ENCODE results near the gene BIN2.
"Not testable (repeated sequence)": the region's sequence is repeated elsewhere in the genome, so short reads cannot be mapped to it uniquely, and the experiment has no call there.

The BIN2 gene

DNA sequence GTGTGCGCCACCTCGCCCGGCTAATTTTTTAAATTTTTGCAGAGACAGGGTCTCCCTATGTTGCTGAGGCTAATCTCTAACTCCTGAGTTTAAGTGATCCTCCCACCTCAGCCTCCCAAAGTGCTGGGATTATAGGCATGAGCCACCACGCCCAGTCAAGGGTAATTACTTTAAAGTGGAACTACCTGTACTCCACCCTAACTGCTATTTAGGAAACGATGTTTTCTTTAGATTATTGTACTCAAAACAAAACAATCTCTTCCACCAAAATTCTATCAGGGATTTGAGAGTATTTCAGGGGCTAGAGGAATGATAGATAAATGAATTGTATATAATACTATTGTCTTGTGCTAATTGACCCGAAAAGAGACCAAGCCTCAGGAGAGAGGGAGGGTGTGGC lies 9.6 kb upstream of the BIN2 start:
- Mint-ChIP-seq H3K4me3 (no peak overlapping the region), H3K27me3 (no peaks in the 10 kb centered on the region), H3K27ac (peak overlapping the region; percentile 42), H3K9me3 (no peaks in the 10 kb centered on the region), H3K4me1 (ENCODE audit: low read depth) (peaks cover 23% of the 10 kb centered on the region), H3K36me3 (ENCODE audit: low read depth) (no peaks in the 10 kb centered on the region)
- DNase-seq = no peak

DNA sequence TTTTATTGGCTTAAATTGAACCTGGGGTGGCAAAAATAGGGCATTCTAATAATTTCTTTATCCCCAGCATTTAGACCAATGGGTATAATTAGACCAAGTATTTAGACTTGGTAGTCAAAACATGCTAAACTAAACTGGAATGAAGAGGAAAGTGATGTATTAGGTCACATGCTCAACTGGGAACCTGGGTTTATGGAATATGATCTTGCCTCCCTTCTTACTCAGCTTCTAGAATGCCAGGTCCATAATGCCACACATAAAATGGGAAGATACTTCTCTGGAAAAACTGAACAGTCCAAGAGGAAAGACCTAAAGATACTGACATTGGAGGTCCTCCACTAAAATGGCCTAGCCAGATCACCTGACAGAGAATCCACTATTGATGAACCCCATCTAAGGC lies 6.2 kb upstream of the BIN2 start:
- H3K36me3 Mint-ChIP-seq (ENCODE audit: low read depth) = no peaks in the 10 kb centered on the region
- H3K9me3 Mint-ChIP-seq = no peaks in the 10 kb centered on the region
- H3K4me3 Mint-ChIP-seq = no peak overlapping the region
- peaks cover 51% of the 10 kb centered on the region for H3K4me1 Mint-ChIP-seq (ENCODE audit: low read depth)
- H3K27me3 Mint-ChIP-seq = no peaks in the 10 kb centered on the region
- H3K27ac Mint-ChIP-seq = peak overlapping the region; percentile 89
- DNase-seq = no peak

DNA sequence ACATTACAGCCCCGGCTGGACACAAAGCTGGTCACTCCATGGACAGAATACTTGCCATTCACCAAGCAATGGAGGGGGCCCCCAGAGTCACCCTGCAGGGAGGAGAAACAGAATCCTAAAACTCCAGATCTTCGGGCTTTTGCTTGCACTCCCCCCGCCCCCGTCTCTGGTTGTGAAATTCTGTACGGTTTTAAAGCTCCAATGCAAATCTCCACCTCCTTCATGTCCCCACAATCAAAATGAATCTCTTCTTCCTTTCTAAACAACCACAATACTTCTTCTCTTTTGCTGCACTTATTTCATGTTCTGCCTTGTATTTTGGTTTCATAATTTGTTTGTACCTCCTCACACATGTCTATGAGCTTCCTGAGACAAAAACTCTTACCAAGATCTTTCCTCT lies 5.8 kb upstream of the BIN2 start:
- Mint-ChIP-seq H3K4me1 (ENCODE audit: low read depth) (peaks cover 55% of the 10 kb centered on the region), H3K4me3 (peak overlapping the region; percentile 1), H3K9me3 (no peaks in the 10 kb centered on the region), H3K27me3 (no peaks in the 10 kb centered on the region), H3K36me3 (ENCODE audit: low read depth) (no peaks in the 10 kb centered on the region), H3K27ac (peak overlapping the region; percentile 89)
- no peak for DNase-seq

DNA sequence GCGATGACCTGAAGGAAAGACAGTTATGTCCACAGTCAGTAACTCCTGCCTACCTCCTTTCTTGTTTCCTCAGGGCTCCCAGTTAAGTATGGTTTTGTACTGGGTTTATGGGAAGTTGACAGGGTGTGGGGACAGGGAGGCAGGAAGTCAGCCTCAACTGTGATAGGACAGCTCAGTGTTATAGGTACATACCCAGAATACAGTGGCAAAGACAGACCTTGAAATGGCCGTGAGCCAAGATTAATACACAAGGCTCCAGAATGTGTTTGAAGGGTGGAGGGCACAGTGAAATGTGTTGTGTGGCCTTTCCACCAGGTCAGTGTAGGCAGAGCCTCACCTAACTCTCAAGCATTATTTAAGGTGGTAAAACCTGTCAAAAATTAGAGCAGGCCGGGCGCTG lies 4.6 kb upstream of the BIN2 start:
- Mint-ChIP-seq H3K27ac (peak overlapping the region; percentile 71), H3K27me3 (no peaks in the 10 kb centered on the region), H3K4me3 (no peak overlapping the region), H3K4me1 (ENCODE audit: low read depth) (peaks cover 58% of the 10 kb centered on the region), H3K36me3 (ENCODE audit: low read depth) (peaks cover 5% of the 10 kb centered on the region), H3K9me3 (no peaks in the 10 kb centered on the region)
- no peak for DNase-seq

DNA sequence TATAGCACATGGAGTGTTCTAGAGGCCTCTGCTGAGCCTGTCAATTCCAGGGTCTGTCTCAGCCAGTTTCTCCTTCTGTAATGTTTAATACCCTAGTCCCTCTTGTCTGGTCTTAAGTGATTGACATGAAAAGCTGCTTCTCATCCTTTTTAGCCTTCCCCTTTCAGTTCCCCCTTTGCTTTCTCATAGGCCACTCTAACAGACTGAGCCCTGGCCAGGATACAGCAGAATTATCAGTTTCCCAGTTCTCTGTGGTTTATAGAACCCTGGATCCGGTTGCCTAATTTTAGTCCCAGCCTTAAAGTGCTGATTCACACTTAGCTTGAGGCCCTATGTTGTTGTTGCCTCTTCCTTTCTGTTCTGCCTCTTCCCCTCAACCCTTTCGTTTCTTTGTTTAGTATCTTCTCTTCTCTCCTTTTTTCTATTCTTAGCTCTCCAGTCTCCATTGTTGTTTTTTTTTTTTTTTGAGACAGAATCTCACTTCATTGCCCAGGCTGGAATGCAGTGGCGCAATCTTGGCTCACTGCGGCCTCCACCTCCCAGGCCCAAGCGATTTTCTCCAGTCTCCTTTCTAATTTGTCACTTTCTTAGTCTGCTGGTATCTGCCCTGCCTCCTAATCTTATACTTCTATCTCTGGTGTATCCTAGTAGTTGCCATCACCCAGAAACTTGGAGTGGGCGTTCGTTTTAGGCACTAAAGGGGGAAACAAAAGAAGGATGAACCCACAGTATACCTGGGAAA lies 2.9 kb upstream of the BIN2 start:
- H3K4me1 Mint-ChIP-seq (ENCODE audit: low read depth) = peaks cover 69% of the 10 kb centered on the region
- DNase-seq = no peak
- peak overlapping the region; percentile 94 for H3K27ac Mint-ChIP-seq
- H3K9me3 Mint-ChIP-seq = no peaks in the 10 kb centered on the region
- H3K4me3 Mint-ChIP-seq = peak overlapping the region; percentile 55
- H3K27me3 Mint-ChIP-seq = no peaks in the 10 kb centered on the region
- H3K36me3 Mint-ChIP-seq (ENCODE audit: low read depth) = peaks cover 21% of the 10 kb centered on the region

DNA sequence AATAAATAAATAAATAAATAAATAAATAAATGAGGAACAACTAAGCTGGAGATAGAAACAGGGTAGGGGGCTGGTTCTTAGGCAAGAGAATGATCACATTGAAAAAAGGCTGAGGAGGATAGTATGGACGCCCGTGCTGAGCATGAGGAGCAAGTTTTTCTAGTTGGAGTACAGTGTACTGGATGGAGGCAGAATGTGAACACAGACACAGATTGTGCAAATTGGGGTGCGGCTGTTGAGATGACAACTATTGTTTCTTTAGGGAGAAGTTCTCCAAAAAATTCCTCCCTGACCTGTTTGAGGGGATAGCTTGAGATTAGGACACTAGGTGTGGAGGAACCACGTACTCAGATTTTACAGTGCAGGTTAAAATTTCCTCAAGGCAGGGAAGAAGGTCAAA lies 979 bp upstream of the BIN2 start:
- Mint-ChIP-seq H3K9me3 (no peaks in the 10 kb centered on the region), H3K4me3 (peak overlapping the region; percentile 51), H3K27me3 (no peaks in the 10 kb centered on the region), H3K4me1 (ENCODE audit: low read depth) (peaks cover 80% of the 10 kb centered on the region), H3K27ac (peak overlapping the region; percentile 76), H3K36me3 (ENCODE audit: low read depth) (peaks cover 30% of the 10 kb centered on the region)
- no peak for DNase-seq

DNA sequence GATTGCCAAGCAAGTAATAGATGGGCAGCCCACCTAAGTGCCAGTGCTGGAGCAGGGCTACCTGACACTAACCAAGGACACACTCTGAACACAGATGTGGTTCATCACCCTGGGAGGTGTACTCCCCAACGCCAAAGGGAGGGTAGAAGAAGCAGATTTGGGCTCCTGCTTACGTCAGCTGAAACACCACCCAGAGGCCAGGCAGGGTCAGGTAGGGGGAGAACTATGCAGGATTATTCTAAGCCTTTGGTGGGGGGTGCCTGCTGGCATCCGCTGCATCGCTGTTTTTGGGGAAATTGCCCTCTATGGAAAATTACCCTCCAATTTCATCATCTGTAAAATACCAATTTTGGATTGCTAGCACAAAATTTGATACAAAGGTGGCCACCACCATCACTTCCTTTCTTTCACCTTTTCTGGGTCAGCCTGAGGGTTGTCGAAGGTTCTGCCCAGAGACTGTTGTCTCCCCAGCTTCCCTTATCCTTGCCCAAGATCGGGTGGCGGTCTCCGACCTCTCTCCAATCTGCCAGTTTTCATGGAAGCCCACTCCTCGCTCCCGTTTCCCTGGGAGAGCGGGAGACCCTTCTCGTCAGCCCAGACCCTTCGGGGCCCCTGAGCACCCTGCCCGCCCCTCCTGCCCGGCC lies 535 bp downstream of the BIN2 start:
- H3K27me3 Mint-ChIP-seq = no peaks in the 10 kb centered on the region
- peak overlapping the region; percentile 92 for H3K4me3 Mint-ChIP-seq
- peaks cover 81% of the 10 kb centered on the region for H3K4me1 Mint-ChIP-seq (ENCODE audit: low read depth)
- DNase-seq = peak; percentile 60
- peak overlapping the region; percentile 98 for H3K27ac Mint-ChIP-seq
- peaks cover 35% of the 10 kb centered on the region for H3K36me3 Mint-ChIP-seq (ENCODE audit: low read depth)
- H3K9me3 Mint-ChIP-seq = no peaks in the 10 kb centered on the region

DNA sequence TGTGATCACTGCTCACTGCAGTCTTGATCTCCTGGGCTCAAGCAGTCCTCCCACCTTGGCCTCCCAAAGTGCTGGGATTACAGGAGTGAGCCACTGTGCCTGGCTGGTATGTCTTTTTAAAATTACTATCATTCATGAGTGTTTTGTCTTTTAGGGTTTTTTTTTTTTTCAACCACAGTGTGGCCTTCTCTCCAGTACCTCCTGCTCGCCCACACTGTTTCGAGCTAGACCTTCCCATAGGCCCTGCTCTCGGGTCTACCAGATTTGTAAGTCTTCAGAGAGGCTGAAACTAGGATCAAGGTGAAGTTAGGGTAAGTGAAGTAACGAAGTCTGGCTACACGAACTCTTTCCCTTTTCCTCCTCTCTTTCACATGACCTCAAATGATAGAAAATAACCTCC lies 1.5 kb downstream of the BIN2 start:
- no peaks in the 10 kb centered on the region for H3K27me3 Mint-ChIP-seq
- peak overlapping the region; percentile 92 for H3K4me3 Mint-ChIP-seq
- DNase-seq = no peak
- H3K36me3 Mint-ChIP-seq (ENCODE audit: low read depth) = peaks cover 41% of the 10 kb centered on the region
- H3K27ac Mint-ChIP-seq = peak overlapping the region; percentile 98
- no peaks in the 10 kb centered on the region for H3K9me3 Mint-ChIP-seq
- H3K4me1 Mint-ChIP-seq (ENCODE audit: low read depth) = peaks cover 78% of the 10 kb centered on the region

DNA sequence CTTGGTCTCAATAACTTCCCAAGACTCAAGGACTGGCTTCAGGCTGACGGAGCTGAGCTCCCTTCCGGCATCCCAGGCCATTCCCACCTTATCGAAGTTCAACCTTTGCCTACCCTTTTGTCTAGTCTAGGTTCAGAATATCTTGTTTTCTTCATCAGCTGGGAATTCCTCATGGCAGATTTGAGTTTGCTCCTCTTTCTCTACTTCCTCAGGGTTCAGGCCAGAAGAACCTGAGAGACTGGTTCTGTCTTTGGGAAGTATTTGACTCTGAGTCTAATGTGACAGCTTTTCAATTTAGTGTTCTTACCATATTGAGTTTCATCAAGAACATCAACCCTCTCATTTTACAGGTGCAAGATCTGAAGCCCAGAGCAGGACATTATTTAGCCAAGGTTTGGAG lies 2.1 kb downstream of the BIN2 start:
- no peak for DNase-seq

DNA sequence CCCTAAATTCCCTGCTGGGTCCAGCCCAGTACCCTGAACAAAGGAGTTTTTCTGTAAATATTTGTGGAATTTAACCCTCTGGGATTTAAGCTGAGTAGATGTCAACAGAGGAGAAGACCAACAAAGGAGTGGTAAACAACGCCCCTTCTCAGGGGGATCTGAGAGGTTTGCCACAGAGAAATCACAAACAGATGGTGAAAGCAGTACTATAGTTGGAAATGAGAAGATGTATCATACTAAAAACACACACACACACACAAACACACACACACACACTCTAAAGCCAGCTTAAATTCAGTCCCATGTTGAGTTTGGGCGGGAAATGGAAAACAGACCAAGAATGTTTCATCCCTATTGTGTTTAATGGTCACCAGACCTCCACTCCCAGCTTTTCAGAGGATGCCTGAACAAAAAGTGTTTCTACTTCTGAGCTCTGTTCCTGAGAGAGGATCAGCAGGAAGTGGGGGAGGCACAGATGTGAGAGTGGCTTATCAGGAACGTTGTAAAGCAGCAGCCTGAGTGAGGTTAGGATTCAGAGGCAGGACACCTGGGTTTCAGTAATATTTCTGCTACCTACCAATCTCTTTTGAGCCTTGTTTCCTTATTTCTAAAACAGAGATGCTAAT lies 3.2 kb downstream of the BIN2 start:
- no peak for DNase-seq
- no peaks in the 10 kb centered on the region for H3K9me3 Mint-ChIP-seq
- H3K36me3 Mint-ChIP-seq (ENCODE audit: low read depth) = peaks cover 47% of the 10 kb centered on the region
- peak overlapping the region; percentile 92 for H3K27ac Mint-ChIP-seq
- H3K4me3 Mint-ChIP-seq = peak overlapping the region; percentile 92
- no peaks in the 10 kb centered on the region for H3K27me3 Mint-ChIP-seq
- H3K4me1 Mint-ChIP-seq (ENCODE audit: low read depth) = peaks cover 74% of the 10 kb centered on the region

More for the DNA sequence above, 2.1 kb downstream of the BIN2 start:
- H3K9me3 Mint-ChIP-seq = no peaks in the 10 kb centered on the region
- H3K36me3 Mint-ChIP-seq (ENCODE audit: low read depth) = peaks cover 43% of the 10 kb centered on the region
- H3K27me3 Mint-ChIP-seq = no peaks in the 10 kb centered on the region
- H3K27ac Mint-ChIP-seq = peak overlapping the region; percentile 92
- peaks cover 77% of the 10 kb centered on the region for H3K4me1 Mint-ChIP-seq (ENCODE audit: low read depth)
- H3K4me3 Mint-ChIP-seq = peak overlapping the region; percentile 92

DNA sequence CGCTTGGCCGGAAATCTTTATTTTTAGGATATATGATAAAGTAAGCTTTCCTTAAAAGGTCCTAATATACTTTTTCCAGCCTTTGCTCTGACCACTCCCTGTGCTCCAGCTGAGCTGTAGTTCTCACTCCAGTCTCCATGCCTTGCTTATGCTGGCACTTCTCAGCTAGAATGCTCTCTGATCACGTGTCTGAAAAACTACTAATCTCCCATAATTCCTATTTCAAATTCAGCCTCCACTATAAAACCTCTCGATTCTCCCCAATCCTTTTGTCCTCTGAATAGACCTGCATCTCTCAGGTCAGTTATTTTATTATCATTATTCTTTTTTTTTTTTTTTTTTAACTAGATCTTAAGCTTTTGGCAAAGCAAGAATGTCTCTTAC lies 3.7 kb downstream of the BIN2 start:
- H3K27me3 Mint-ChIP-seq = no peaks in the 10 kb centered on the region
- no peak overlapping the region for H3K4me3 Mint-ChIP-seq
- H3K4me1 Mint-ChIP-seq (ENCODE audit: low read depth) = peaks cover 77% of the 10 kb centered on the region
- H3K36me3 Mint-ChIP-seq (ENCODE audit: low read depth) = peaks cover 50% of the 10 kb centered on the region
- H3K9me3 Mint-ChIP-seq = no peaks in the 10 kb centered on the region
- H3K27ac Mint-ChIP-seq = peak overlapping the region; percentile 92
- DNase-seq = no peak

DNA sequence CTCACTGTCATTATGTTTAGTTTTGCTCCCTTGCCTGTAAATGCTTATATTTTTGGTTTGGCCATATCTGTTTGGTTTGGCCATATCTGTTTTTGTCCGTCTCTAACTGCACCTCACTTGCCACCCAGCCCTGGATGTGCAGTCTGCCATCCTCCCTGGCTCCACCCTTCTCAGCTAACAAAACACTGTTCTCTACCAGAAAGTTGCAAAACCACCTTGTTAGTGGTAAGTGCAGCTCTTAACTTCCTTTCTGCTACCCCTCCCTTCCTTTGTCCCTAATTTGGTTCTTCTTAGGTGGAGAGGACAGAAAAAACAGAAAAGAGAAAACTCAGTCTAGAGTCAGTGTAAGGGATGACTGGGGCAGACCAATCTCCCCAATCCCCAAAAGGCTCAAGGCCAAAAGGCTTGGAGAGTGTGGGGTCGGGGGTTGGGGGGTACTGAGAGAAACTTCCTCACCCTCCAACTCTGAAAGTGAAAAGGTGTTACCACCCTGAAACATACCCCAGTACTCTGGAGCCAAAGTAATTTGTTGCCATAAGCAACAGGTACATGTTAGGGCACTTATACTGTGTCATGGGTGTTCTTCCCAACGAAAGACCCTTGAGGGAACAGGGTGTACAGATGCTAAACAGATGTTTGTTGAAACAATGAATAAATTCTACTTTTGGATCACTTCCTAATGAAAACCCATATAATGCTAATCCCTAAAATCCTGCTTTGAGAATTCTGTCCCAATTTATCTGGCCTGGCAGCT lies 5.0 kb downstream of the BIN2 start:
- peak overlapping the region; percentile 4 for H3K4me3 Mint-ChIP-seq
- H3K27ac Mint-ChIP-seq = peak overlapping the region; percentile 90
- peaks cover 49% of the 10 kb centered on the region for H3K36me3 Mint-ChIP-seq (ENCODE audit: low read depth)
- DNase-seq = no peak
- H3K4me1 Mint-ChIP-seq (ENCODE audit: low read depth) = peaks cover 69% of the 10 kb centered on the region
- H3K27me3 Mint-ChIP-seq = no peaks in the 10 kb centered on the region
- no peaks in the 10 kb centered on the region for H3K9me3 Mint-ChIP-seq

DNA sequence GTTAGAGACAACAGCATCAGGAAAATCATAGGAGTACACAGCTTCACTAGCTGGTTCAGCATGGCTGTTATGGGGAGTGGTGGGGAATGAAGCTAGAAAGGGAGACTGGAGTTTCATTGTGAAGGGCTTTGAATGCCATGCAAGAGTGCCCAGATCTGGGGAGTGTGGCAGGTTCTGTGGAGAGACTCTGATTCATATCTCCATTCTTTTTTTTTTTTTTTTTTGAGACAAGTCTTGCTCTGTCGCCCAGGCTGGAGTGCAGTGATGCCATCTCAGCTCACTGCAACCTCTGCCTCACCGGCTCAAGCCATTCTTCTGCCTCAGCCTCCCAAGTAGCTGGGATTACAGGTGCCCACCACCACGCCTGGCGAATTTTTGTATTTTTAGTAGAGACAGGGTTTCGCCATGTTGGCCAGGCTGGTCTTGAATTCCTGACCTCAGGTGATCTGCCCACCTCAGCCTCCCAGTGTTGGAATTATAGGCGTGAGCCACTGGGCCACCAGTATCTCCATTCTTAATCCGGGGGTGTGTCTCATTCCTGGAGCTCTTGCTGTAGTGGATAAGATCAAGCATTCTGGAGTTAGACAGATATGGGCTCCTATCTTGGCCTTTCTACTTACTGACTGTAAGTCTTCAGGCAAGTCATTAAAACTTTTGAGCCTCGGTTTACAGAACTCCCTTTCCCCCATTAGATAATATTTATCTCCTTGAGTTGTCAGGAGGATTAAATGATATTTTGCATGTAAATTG lies 5.7 kb downstream of the BIN2 start:
- H3K27me3 Mint-ChIP-seq, H3K9me3 Mint-ChIP-seq, DNase-seq, H3K4me3 Mint-ChIP-seq: not testable (repeated sequence)
- peaks cover 47% of the 10 kb centered on the region for H3K36me3 Mint-ChIP-seq (ENCODE audit: low read depth)
- H3K4me1 Mint-ChIP-seq (ENCODE audit: low read depth) = peaks cover 73% of the 10 kb centered on the region
- peak overlapping the region; percentile 90 for H3K27ac Mint-ChIP-seq

DNA sequence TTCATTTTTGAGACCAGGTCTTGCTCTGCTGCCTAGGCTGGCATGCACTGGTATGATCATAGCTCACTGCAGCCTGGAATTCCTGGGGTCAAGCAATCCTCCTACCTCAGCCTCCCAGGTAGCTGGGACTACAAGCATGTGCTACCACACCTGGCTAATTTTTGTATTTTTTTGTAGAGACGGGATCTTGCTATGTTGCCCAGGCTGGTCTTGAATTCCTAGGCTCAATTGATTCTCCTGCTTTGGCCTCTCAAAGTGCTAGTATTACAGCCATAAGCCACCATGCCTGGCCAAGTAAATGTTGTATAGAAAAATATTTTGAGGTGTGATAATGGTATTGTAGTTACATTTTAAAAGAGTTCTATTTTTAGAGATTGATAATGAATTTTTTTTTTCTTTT lies 12.6 kb downstream of the BIN2 start:
- H3K27ac Mint-ChIP-seq = no peak overlapping the region
- H3K27me3 Mint-ChIP-seq = no peaks in the 10 kb centered on the region
- no peak overlapping the region for H3K4me3 Mint-ChIP-seq
- H3K9me3 Mint-ChIP-seq = no peaks in the 10 kb centered on the region
- DNase-seq = no peak
- H3K36me3 Mint-ChIP-seq (ENCODE audit: low read depth) = peaks cover 65% of the 10 kb centered on the region
- H3K4me1 Mint-ChIP-seq (ENCODE audit: low read depth) = peaks cover 61% of the 10 kb centered on the region
